ENCODE measurements around the gene AURKB. TPM values are rescaled to one million over a fixed set of nuclear protein-coding genes. Genes with fewer than 3 reads are reported as not detected.

Gene AURKB
- total and polyA plus RNA-seq, 2 of the 13 experiments (the other 11 are each of a cell fraction or from before 2014, with no cell fraction given) = 29.5 to 75.3 TPM

- peak; percentile 72; the same call in 1 of the 2 replicates for TF ChIP-seq ONECUT2 (CRISPR knock-in tag; IDR thresholded peaks at IDR 0.05)
- TF ChIP-seq BRD4 (CRISPR knock-in tag; IDR thresholded peaks at IDR 0.05) = peak; percentile 79; the same call in 1 of the 2 replicates
- TF ChIP-seq TCF7L2 (IDR thresholded peaks at IDR 0.05; ENCODE audit: low read depth, low read length) = no peak
- no peak; the same call in none of the 2 replicates for TF ChIP-seq HOXA5 (CRISPR knock-in tag; IDR thresholded peaks at IDR 0.05)
- peak; percentile 84 for TF ChIP-seq MXI1 (IDR thresholded peaks at IDR 0.05; ENCODE audit: borderline replicate concordance, low read depth, low read length)
- no peak for TF ChIP-seq MTA1 (CRISPR knock-in tag; IDR thresholded peaks at IDR 0.05; ENCODE audit: borderline replicate concordance)
- TF ChIP-seq POGZ (CRISPR knock-in tag; IDR thresholded peaks at IDR 0.05) = peak; percentile 55; the same call in 1 of the 2 replicates
- peak; percentile 97; the same call in 1 of the 2 replicates for TF ChIP-seq ZNF264 (CRISPR knock-in tag; IDR thresholded peaks at IDR 0.05)
- TF ChIP-seq ARID5B (CRISPR knock-in tag; IDR thresholded peaks at IDR 0.05) = peak; percentile 92
- TF ChIP-seq XBP1 (CRISPR knock-in tag; IDR thresholded peaks at IDR 0.05) = peak; percentile 97
- peak; percentile 85 for TF ChIP-seq TMF1 (CRISPR knock-in tag; IDR thresholded peaks at IDR 0.05; ENCODE audit: low read depth)
- no peak for TF ChIP-seq SRSF9 (IDR thresholded peaks at IDR 0.05; ENCODE audit: borderline replicate concordance, insufficient read depth, low read depth, low read length, poor library complexity, severe bottlenecking)
- peak; percentile 100 for TF ChIP-seq GATA4 (IDR thresholded peaks at IDR 0.05; ENCODE audit: borderline replicate concordance, low read depth)
- TF ChIP-seq ZNF703 (CRISPR knock-in tag; IDR thresholded peaks at IDR 0.05; ENCODE audit: borderline replicate concordance) = no peak
- TF ChIP-seq, protein P1, sequence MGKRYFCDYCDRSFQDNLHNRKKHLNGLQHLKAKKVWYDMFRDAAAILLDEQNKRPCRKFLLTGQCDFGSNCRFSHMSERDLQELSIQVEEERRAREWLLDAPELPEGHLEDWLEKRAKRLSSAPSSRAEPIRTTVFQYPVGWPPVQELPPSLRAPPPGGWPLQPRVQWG (CRISPR knock-in tag; IDR thresholded peaks at IDR 0.05; ENCODE audit: borderline replicate concordance, low read depth) = no peak
- TF ChIP-seq ZNF24 (IDR thresholded peaks at IDR 0.05) = no peak
- TF ChIP-seq ZNF878 (CRISPR knock-in tag; IDR thresholded peaks at IDR 0.05) = peak; percentile 99
- TF ChIP-seq, protein P2, sequence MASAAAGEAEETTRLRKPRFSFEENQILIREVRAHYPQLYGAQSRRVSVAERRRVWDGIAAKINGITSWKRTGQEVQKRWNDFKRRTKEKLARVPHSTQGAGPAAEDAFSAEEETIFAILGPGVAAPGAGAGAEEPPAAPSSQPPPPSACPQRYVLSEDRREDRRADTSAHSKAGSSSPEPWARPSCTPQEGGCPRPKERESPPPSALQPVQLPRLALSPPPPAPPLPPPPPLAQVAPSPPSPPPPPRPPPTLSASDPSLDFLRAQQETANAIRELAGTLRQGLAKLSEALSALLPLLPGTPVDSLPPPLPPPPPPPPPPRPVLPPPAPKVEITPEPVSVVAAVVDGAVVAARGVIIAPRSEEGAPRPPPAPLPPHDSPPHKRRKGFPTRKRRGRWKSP (CRISPR knock-in tag; IDR thresholded peaks at IDR 0.05) = peak; percentile 81; the same call in 1 of the 2 replicates
- peak; percentile 40; the same call in 1 of the 2 replicates for TF ChIP-seq ZNF138 (CRISPR knock-in tag; IDR thresholded peaks at IDR 0.05; ENCODE audit: low read depth)
- TF ChIP-seq CCDC6 (CRISPR knock-in tag; IDR thresholded peaks at IDR 0.05) = peak; percentile 91
- TF ChIP-seq HIVEP1 (CRISPR knock-in tag; IDR thresholded peaks at IDR 0.05) = no peak
- TF ChIP-seq, protein P3, sequence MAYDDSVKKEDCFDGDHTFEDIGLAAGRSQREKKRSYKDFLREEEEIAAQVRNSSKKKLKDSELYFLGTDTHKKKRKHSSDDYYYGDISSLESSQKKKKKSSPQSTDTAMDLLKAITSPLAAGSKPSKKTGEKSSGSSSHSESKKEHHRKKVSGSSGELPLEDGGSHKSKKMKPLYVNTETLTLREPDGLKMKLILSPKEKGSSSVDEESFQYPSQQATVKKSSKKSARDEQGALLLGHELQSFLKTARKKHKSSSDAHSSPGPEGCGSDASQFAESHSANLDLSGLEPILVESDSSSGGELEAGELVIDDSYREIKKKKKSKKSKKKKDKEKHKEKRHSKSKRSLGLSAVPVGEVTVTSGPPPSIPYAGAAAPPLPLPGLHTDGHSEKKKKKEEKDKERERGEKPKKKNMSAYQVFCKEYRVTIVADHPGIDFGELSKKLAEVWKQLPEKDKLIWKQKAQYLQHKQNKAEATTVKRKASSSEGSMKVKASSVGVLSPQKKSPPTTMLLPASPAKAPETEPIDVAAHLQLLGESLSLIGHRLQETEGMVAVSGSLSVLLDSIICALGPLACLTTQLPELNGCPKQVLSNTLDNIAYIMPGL (CRISPR knock-in tag; IDR thresholded peaks at IDR 0.05; ENCODE audit: borderline replicate concordance in 1 of 2, low read depth in 1 of 2) = peak; percentile 78 to 96
Measured at GRCh38 chr17:8173056-8173870, 37.1 kb downstream of the AURKB start (continued).

All from HepG2 (cell line).